ENCODE data around the gene SMIM38.

SMIM38 gene

GRCh38 chr11:69187540-69188065 is 31.9 kb downstream of the SMIM38 start:
- DNase-seq = no peak

GRCh38 chr11:69189059-69189458 is 33.3 kb downstream of the SMIM38 start:
- no peak for DNase-seq

- no peak for DNase-seq
Measured at GRCh38 chr11:69190796-69191536, 35.2 kb downstream of the SMIM38 start.

- DNase-seq = peak; percentile 15
Measured at GRCh38 chr11:69192301-69192721, 36.6 kb downstream of the SMIM38 start.

- no peak for DNase-seq
Measured at GRCh38 chr11:69193151-69193550, 37.4 kb downstream of the SMIM38 start.

- no peak for DNase-seq
Measured at GRCh38 chr11:69193629-69194028, 37.9 kb downstream of the SMIM38 start.

- DNase-seq = no peak
Measured at GRCh38 chr11:69194396-69194795, 38.7 kb downstream of the SMIM38 start.

- no peak for DNase-seq
Measured at GRCh38 chr11:69194956-69195355, 39.2 kb downstream of the SMIM38 start.

GRCh38 chr11:69195824-69196782 is 40.4 kb downstream of the SMIM38 start:
- no peak for DNase-seq

GRCh38 chr11:69196783-69197169 is 41.0 kb downstream of the SMIM38 start:
- no peak for DNase-seq

- no peak for DNase-seq
Measured at GRCh38 chr11:69198891-69199582, 43.3 kb downstream of the SMIM38 start.

GRCh38 chr11:69199583-69200315 is 44.0 kb downstream of the SMIM38 start:
- no peak for DNase-seq

- DNase-seq = no peak
Measured at GRCh38 chr11:69200331-69201065, 44.8 kb downstream of the SMIM38 start.

- DNase-seq = no peak
Measured at GRCh38 chr11:69201066-69201365, 45.3 kb downstream of the SMIM38 start.

GRCh38 chr11:69201764-69202370 is 46.1 kb downstream of the SMIM38 start:
- no peak for DNase-seq

- no peak for DNase-seq
Measured at GRCh38 chr11:69202511-69203221, 46.9 kb downstream of the SMIM38 start.

- DNase-seq = no peak
Measured at GRCh38 chr11:69203381-69203780, 47.6 kb downstream of the SMIM38 start.

GRCh38 chr11:69203901-69204245 is 48.1 kb downstream of the SMIM38 start:
- DNase-seq = no peak

GRCh38 chr11:69204246-69204940 is 48.7 kb downstream of the SMIM38 start:
- no peak for DNase-seq

All from CD4-positive, alpha-beta T cell treated with Interleukin-6 for 4 hours (primary cell).